Activated T-cell treated with anti-CD3 and anti-CD28 coated beads, Interleukin-2, amount 50 U/mL, for 4 hours (primary cell): Measurements from ENCODE around the gene GTPBP1. TPM values are rescaled to one million over a fixed set of nuclear protein-coding genes. Genes with fewer than 3 reads are reported as not detected.
A peak's percentile ranks its signal among the peaks of the same experiment; 100 is the strongest.

Experiments used
- ATAC-seq, 2 donors: fragments of 200-7000 bp; cut with Tn5 transposase; one replicate each; pipeline ENCODE4 v1.10.0; 2021
- DNase-seq: peaks from one replicate; pipeline ENCODE4 v3.0.0-alpha.2; 2020
- H3K27me3 Mint-ChIP-seq: one replicate; pipeline ENCODE4 v1.8.0; 2021; ENCODE audit warnings: low read depth, mixed read lengths
- H3K36me3 Mint-ChIP-seq: one replicate; pipeline ENCODE4 v1.8.0; 2022; ENCODE audit warnings: mixed read lengths; ENCODE audit not compliant: insufficient read depth
- H3K4me1 Mint-ChIP-seq: one replicate; pipeline ENCODE4 v1.8.0; 2021; ENCODE audit warnings: low read depth, mixed read lengths
- H3K4me3 Mint-ChIP-seq: one replicate; pipeline ENCODE4 v1.8.0; 2021; ENCODE audit warnings: mild to moderate bottlenecking, moderate library complexity, mixed read lengths
- H3K9me3 Mint-ChIP-seq: one replicate; pipeline ENCODE4 v1.8.0; 2021; ENCODE audit warnings: mixed read lengths
- total RNA-seq, 3 donors: library from RNA; stranded (reverse); gene quantifications; one replicate each; pipeline ENCODE4 v1.2.1, GENCODE V29; 2021

The GTPBP1 gene
- total RNA-seq, 3 donors from 2014 or later: 69.9 to 80.4 (median 76.5) TPM

GRCh38 chr22:38759005-38759404 lies 53.3 kb downstream of the GTPBP1 start:
- H3K4me3 Mint-ChIP-seq: no peak overlapping the region
- DNase-seq (no peak), ATAC-seq (no peak)
- H3K27me3 Mint-ChIP-seq: no peaks in the 10 kb centered on the region
- no peaks in the 10 kb centered on the region for H3K36me3 Mint-ChIP-seq
- no peaks in the 10 kb centered on the region for H3K9me3 Mint-ChIP-seq
- peaks cover 39% of the 10 kb centered on the region for H3K4me1 Mint-ChIP-seq

GRCh38 chr22:38760477-38761201 lies 54.9 kb downstream of the GTPBP1 start:
- H3K36me3 Mint-ChIP-seq: no peaks in the 10 kb centered on the region
- H3K4me3 Mint-ChIP-seq: no peak overlapping the region
- H3K4me1 Mint-ChIP-seq: peaks cover 33% of the 10 kb centered on the region
- H3K27me3 Mint-ChIP-seq: no peaks in the 10 kb centered on the region
- H3K9me3 Mint-ChIP-seq: no peaks in the 10 kb centered on the region
- no peak for ATAC-seq
- DNase-seq: no peak

- no peak for ATAC-seq
- Mint-ChIP-seq H3K27me3 (no peaks in the 10 kb centered on the region), H3K4me1 (peaks cover 33% of the 10 kb centered on the region), H3K4me3 (no peak overlapping the region), H3K9me3 (no peaks in the 10 kb centered on the region), H3K36me3 (no peaks in the 10 kb centered on the region)
- no peak for DNase-seq
These were observed 55.7 kb downstream of the GTPBP1 start for GRCh38 chr22:38761202-38762162.

- no peaks in the 10 kb centered on the region for H3K36me3 Mint-ChIP-seq
- no peaks in the 10 kb centered on the region for H3K27me3 Mint-ChIP-seq
- DNase-seq (no peak), ATAC-seq (no peak)
- no peaks in the 10 kb centered on the region for H3K9me3 Mint-ChIP-seq
- peaks cover 22% of the 10 kb centered on the region for H3K4me1 Mint-ChIP-seq
- no peak overlapping the region for H3K4me3 Mint-ChIP-seq
These were observed 56.8 kb downstream of the GTPBP1 start for GRCh38 chr22:38762551-38762983.

- H3K36me3 Mint-ChIP-seq: no peaks in the 10 kb centered on the region
- no peaks in the 10 kb centered on the region for H3K27me3 Mint-ChIP-seq
- DNase-seq (peak; percentile 30), ATAC-seq (peak; percentile 57 to 60)
- no peak overlapping the region for H3K4me3 Mint-ChIP-seq
- H3K4me1 Mint-ChIP-seq: peaks cover 7% of the 10 kb centered on the region
- no peaks in the 10 kb centered on the region for H3K9me3 Mint-ChIP-seq
These were observed 60.5 kb downstream of the GTPBP1 start for GRCh38 chr22:38766076-38766777.

- DNase-seq: no peak
- no peaks in the 10 kb centered on the region for H3K27me3 Mint-ChIP-seq
- H3K9me3 Mint-ChIP-seq: no peaks in the 10 kb centered on the region
- H3K4me1 Mint-ChIP-seq: peaks cover 7% of the 10 kb centered on the region
- ATAC-seq: no peak
- no peak overlapping the region for H3K4me3 Mint-ChIP-seq
- no peaks in the 10 kb centered on the region for H3K36me3 Mint-ChIP-seq
These were observed 61.6 kb downstream of the GTPBP1 start for GRCh38 chr22:38767313-38767712.

- H3K27me3 Mint-ChIP-seq: no peaks in the 10 kb centered on the region
- ATAC-seq: no peak
- peaks cover 7% of the 10 kb centered on the region for H3K4me1 Mint-ChIP-seq
- no peaks in the 10 kb centered on the region for H3K36me3 Mint-ChIP-seq
- H3K9me3 Mint-ChIP-seq: no peaks in the 10 kb centered on the region
- no peak for DNase-seq
- no peak overlapping the region for H3K4me3 Mint-ChIP-seq
These were observed 62.3 kb downstream of the GTPBP1 start for GRCh38 chr22:38768036-38768435.

- peaks cover 6% of the 10 kb centered on the region for H3K4me1 Mint-ChIP-seq
- no peaks in the 10 kb centered on the region for H3K27me3 Mint-ChIP-seq
- no peaks in the 10 kb centered on the region for H3K36me3 Mint-ChIP-seq
- no peak for ATAC-seq
- no peaks in the 10 kb centered on the region for H3K9me3 Mint-ChIP-seq
- H3K4me3 Mint-ChIP-seq: no peak overlapping the region
- no peak for DNase-seq
These were observed 64.7 kb downstream of the GTPBP1 start for GRCh38 chr22:38770257-38770949.

- no peak for ATAC-seq
- Mint-ChIP-seq H3K27me3 (no peaks in the 10 kb centered on the region), H3K9me3 (no peaks in the 10 kb centered on the region), H3K36me3 (no peaks in the 10 kb centered on the region), H3K4me1 (peaks cover 5% of the 10 kb centered on the region), H3K4me3 (no peak overlapping the region)
- no peak for DNase-seq
These were observed 66.8 kb downstream of the GTPBP1 start for GRCh38 chr22:38772623-38772873.

GRCh38 chr22:38773363-38773946 lies 67.7 kb downstream of the GTPBP1 start:
- H3K4me1 Mint-ChIP-seq: peaks cover 5% of the 10 kb centered on the region
- no peaks in the 10 kb centered on the region for H3K27me3 Mint-ChIP-seq

GRCh38 chr22:38774496-38775166 lies 68.9 kb downstream of the GTPBP1 start:
- Mint-ChIP-seq H3K36me3 (peaks cover 2% of the 10 kb centered on the region), H3K27me3 (no peaks in the 10 kb centered on the region), H3K4me3 (no peak overlapping the region), H3K9me3 (no peaks in the 10 kb centered on the region), H3K4me1 (peaks cover 3% of the 10 kb centered on the region)
- ATAC-seq (no peak), DNase-seq (no peak)

More at GRCh38 chr22:38773363-38773946, 67.7 kb downstream of the GTPBP1 start:
- H3K36me3 Mint-ChIP-seq: no peaks in the 10 kb centered on the region
- no peak for DNase-seq
- ATAC-seq: no peak
- no peaks in the 10 kb centered on the region for H3K9me3 Mint-ChIP-seq
- H3K4me3 Mint-ChIP-seq: no peak overlapping the region

- Mint-ChIP-seq H3K27me3 (no peaks in the 10 kb centered on the region), H3K36me3 (peaks cover 2% of the 10 kb centered on the region), H3K9me3 (no peaks in the 10 kb centered on the region), H3K4me3 (no peak overlapping the region), H3K4me1 (peaks cover 3% of the 10 kb centered on the region)
- DNase-seq: no peak
- ATAC-seq: no peak
These were observed 69.9 kb downstream of the GTPBP1 start for GRCh38 chr22:38775656-38776055.

GRCh38 chr22:38776086-38776485 lies 70.3 kb downstream of the GTPBP1 start:
- ATAC-seq (no peak), DNase-seq (no peak)
- Mint-ChIP-seq H3K4me3 (no peak overlapping the region), H3K27me3 (no peaks in the 10 kb centered on the region), H3K36me3 (peaks cover 2% of the 10 kb centered on the region), H3K4me1 (peaks cover 3% of the 10 kb centered on the region), H3K9me3 (no peaks in the 10 kb centered on the region)
